ENCODE results near the gene KCNQ5.

- TF ChIP-seq POLR2A (IDR thresholded peaks at IDR 0.05) (no peak), CTCF (IDR thresholded peaks at IDR 0.05) (no peak), EP300 (IDR thresholded peaks at IDR 0.05; ENCODE audit: low read depth) (no peak)
Measured at GRCh38 chr6:73058736-73059135, 436.9 kb downstream of the KCNQ5 start.

Measured in transverse colon (tissue), 3 donors.